ENCODE results near the gene FARP1. TPM values are rescaled to one million over a fixed set of nuclear protein-coding genes. Genes with fewer than 3 reads are reported as not detected.

FARP1 gene
- total and polyA plus RNA-seq, 2 of the 13 experiments (the other 11 are each of a cell fraction or from before 2014, with no cell fraction given): 70.6 to 126 TPM

GRCh38 chr13:98479496-98480003, 336.7 kb downstream of the FARP1 start (continued):
- TF ChIP-seq ZBED4 (CRISPR knock-in tag; IDR thresholded peaks at IDR 0.05; ENCODE audit: borderline replicate concordance) (no peak), ZNF496 (CRISPR knock-in tag; IDR thresholded peaks at IDR 0.05; ENCODE audit: insufficient replicate concordance) (no peak), ZNF3 (CRISPR knock-in tag; IDR thresholded peaks at IDR 0.05) (no peak), PCBP2 (optimal IDR thresholded peaks at IDR 0.05; ENCODE audit: low read depth, low read length, poor library complexity, severe bottlenecking) (no peak), KLF11 (CRISPR knock-in tag; IDR thresholded peaks at IDR 0.05) (no peak), ZNF329 (CRISPR knock-in tag; IDR thresholded peaks at IDR 0.05; ENCODE audit: low read depth) (no peak)
- TF ChIP-seq, protein P1, sequence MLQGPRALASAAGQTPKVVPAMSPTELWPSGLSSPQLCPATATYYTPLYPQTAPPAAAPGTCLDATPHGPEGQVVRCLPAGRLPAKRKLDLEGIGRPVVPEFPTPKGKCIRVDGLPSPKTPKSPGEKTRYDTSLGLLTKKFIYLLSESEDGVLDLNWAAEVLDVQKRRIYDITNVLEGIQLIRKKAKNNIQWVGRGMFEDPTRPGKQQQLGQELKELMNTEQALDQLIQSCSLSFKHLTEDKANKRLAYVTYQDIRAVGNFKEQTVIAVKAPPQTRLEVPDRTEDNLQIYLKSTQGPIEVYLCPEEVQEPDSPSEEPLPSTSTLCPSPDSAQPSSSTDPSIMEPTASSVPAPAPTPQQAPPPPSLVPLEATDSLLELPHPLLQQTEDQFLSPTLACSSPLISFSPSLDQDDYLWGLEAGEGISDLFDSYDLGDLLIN (CRISPR knock-in tag; IDR thresholded peaks at IDR 0.05; ENCODE audit: borderline replicate concordance): no peak

Measured in HepG2 (cell line).